Psoas muscle (tissue), 8 donors: Measurements from ENCODE around the gene FTCD. TPM values are rescaled to one million over a fixed set of nuclear protein-coding genes. Genes with fewer than 3 reads are reported as not detected.

Experiments used
- ATAC-seq, 4 donors: fragments of 200-7000 bp; cut with Tn5 transposase; one replicate each; pipeline ENCODE4 v1.9.1; 2020; ENCODE audit warnings: moderate library complexity in 3 of 4, mild to moderate bottlenecking in 2 of 4
- DNase-seq, 2 donors: peaks; one replicate each; pipeline ENCODE4 v3.0.0-alpha.2; 2020
- H3K27ac ChIP-seq: fragments of 200-600 bp; one replicate; pipeline ENCODE4 v1.8.0; 2022
- H3K27me3 ChIP-seq, 3 donors: fragments of 200-600 bp in 1 of 3; one replicate each; pipeline versions ENCODE4 v1.6.1 to v1.8.0; 2013 to 2022; ENCODE audit warnings: low read length in 2 of 3, mild to moderate bottlenecking in 2 of 3, moderate library complexity in 1 of 3; ENCODE audit not compliant: insufficient read depth in 3 of 3
- H3K36me3 ChIP-seq, 2 donors: fragments of 200-600 bp in 1 of 2; one replicate each; pipeline versions ENCODE4 v1.6.1 to v1.8.0; 2013 to 2022; ENCODE audit warnings: low read depth in 1 of 2, mild to moderate bottlenecking in 1 of 2, moderate library complexity in 1 of 2; ENCODE audit not compliant: insufficient read depth in 1 of 2
- H3K4me1 ChIP-seq: fragments of 200-600 bp; one replicate; pipeline ENCODE4 v1.8.0; 2022
- H3K4me3 ChIP-seq: fragments of 200-600 bp; one replicate; pipeline ENCODE4 v1.8.0; 2022; ENCODE audit warnings: mild to moderate bottlenecking
- H3K9me3 ChIP-seq: fragments of 200-600 bp; one replicate; pipeline ENCODE4 v1.8.0; 2022
- WGBS, 3 donors: extraction: QIAGEN DNeasy Blood & Tissue Kit; methylation state at CpG; one replicate each; pipeline versions ENCODE4 v1.1.6 to v1.1.7; 2013; 5-methylcytosine and 5-hydroxymethylcytosine counted together
- intact Hi-C, 2 donors: fragments of 100-400 bp; cut with DNase I; formaldehyde crosslinking; loops; one replicate each; pipeline versions ENCODE4 v1.11.0 to v1.14.2; 2022
- polyA plus RNA-seq, 3 donors: library from polyadenylated mRNA; stranded (reverse); fragments of 200-250 nt; gene quantifications; one replicate each; pipeline ENCODE4 v1.2.3, GENCODE V29; 2013
- total RNA-seq, 4 donors: library from RNA; stranded (reverse); fragmentation: NEBNext Ultra II Directional in 2 of 4; extraction: Animal tissue kit (Norgen Biotek cat#: 25700) in 2 of 4; gene quantifications; one replicate each; pipeline versions ENCODE4 v1.2.1 to v1.2.4, GENCODE V29; 2021 to 2023
- TF ChIP-seq, protein P1 (sequence below): fragments of 200-600 bp; IDR thresholded peaks from one replicate; pipeline ENCODE4 v1.8.0; 2022; ENCODE audit warnings: antibody characterized with exemption
- donor health status: healthy with polysubstance abuse.
- donor health status: DM: no; HTN: no; CAD: no; lungs with moderate emphysema.
- donor health status: Bipolar disorder and iron deficiency.
- donor health status: healthy.
- donor health status: DM: yes; HTN: yes; CAD: no.
- donor health status: DM: no; HTN: no; CAD: no.
- donor health status: DM: no; HTN: no; CAD: no.
- donor health status: DM: yes; HTN: yes; CAD: no.

Gene FTCD
- total and polyA plus RNA-seq, 7 donors: 0.03 to 2.0 (median 0.13) TPM; not detected in 3

DNA sequence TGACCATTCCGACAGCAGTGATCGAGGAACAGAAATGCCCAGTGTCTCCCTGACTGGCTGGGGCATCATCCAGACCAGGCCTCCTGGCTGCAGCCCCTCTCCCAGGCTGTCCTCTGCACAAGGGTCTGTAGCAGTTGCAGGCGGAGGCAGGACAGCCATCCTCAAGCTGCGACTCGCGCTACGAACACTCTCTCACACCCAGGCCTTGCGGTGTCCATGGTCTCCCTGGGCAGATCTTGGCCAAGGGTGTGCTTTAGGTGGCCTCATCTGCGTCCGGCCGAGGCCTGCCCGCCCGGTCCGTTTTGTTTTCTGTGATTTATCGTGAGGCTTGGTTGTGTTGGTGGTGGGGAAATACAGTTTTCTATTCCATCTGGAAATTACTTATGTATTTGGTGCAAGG, 15.7 kb downstream of the FTCD start:
- Histone ChIP-seq H3K27me3 (no peaks in the 10 kb centered on the region), H3K4me3 (no peak overlapping the region), H3K4me1 (no peaks in the 10 kb centered on the region), H3K27ac (no peak overlapping the region), H3K36me3 (no peaks in the 10 kb centered on the region), H3K9me3 (no peaks in the 10 kb centered on the region)
- 91 to 94% (median 92%) methylated on average over 15 of the region's 15 CpGs for WGBS, 3 donors
- DNase-seq: no peak
- intact Hi-C loops: loop anchor here in 1 of 2 donors (5.0 to 10.0 kb wide), 2 partner anchors 88 to 145 kb away; partner anchors contain the start of genes LSS, MCM3AP and YBEY
- ATAC-seq: no peak
- TF ChIP-seq, protein P1, sequence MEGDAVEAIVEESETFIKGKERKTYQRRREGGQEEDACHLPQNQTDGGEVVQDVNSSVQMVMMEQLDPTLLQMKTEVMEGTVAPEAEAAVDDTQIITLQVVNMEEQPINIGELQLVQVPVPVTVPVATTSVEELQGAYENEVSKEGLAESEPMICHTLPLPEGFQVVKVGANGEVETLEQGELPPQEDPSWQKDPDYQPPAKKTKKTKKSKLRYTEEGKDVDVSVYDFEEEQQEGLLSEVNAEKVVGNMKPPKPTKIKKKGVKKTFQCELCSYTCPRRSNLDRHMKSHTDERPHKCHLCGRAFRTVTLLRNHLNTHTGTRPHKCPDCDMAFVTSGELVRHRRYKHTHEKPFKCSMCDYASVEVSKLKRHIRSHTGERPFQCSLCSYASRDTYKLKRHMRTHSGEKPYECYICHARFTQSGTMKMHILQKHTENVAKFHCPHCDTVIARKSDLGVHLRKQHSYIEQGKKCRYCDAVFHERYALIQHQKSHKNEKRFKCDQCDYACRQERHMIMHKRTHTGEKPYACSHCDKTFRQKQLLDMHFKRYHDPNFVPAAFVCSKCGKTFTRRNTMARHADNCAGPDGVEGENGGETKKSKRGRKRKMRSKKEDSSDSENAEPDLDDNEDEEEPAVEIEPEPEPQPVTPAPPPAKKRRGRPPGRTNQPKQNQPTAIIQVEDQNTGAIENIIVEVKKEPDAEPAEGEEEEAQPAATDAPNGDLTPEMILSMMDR: no peak

DNA sequence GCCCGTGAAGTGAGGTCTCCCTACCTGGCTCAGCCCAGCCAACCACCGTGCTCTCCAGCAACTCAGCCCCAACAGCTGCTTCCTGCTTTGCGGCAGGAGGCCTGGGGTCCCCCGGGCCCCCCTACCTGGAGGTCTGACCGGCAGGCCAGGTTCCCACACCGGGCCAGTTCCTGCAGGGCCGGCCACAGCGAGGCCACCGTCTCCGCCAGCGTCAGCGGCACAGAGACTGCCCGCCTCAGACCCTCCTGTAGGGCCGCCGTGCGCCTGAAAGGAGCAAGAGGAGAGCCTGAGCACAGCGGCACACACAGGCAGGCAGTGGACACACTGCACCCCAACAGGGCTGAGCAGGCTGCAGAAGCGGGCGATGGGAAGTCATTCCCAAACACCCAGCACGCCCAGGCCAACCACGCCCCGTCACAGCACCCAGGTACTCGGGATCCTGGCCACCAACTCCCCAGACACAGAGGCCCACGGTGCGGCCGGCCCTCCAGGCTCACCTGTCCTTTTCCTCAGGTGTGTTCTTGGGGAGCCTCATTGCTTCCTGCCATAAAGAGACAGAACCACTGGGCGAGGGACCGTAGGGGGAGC, 16.9 kb downstream of the FTCD start:
- intact Hi-C loops: no loop called here
- Histone ChIP-seq H3K9me3 (no peaks in the 10 kb centered on the region), H3K27ac (no peak overlapping the region), H3K27me3 (no peaks in the 10 kb centered on the region), H3K4me1 (no peaks in the 10 kb centered on the region), H3K4me3 (no peak overlapping the region), H3K36me3 (no peaks in the 10 kb centered on the region)
- whole genome bisulfite sequencing, 3 donors: 81 to 85% (median 84%) methylated on average over 23 to 28 of the region's 28 CpGs
- no peak for ATAC-seq
- TF ChIP-seq, protein P1: no peak
- DNase-seq: no peak

DNA sequence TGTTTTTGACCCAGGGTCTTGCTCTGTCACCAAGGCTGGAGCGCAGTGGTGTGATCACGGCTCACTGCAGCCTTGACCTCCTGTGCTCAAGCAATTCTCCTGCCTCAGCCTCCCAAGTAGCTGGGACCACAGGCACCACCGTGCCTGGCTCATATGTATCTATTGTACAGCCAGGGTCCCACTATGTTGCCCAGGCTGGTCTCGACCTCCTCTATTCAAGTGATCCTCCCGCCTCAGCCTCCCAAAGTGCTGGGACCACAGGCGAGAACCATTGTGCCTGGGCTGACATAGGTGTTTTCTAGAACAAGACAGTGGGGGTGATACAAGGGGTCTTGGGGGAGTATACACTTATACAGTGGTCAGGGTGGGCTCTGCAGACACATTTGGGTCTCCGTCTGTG, 17.5 kb downstream of the FTCD start:
- TF ChIP-seq, protein P1: no peak
- no peak for DNase-seq
- 77 to 92% (median 85%) methylated on average over 7 of the region's 7 CpGs for WGBS, 3 donors
- Histone ChIP-seq H3K27ac (no peak overlapping the region), H3K4me1 (no peaks in the 10 kb centered on the region), H3K36me3 (no peaks in the 10 kb centered on the region), H3K4me3 (no peak overlapping the region), H3K27me3 (no peaks in the 10 kb centered on the region), H3K9me3 (no peaks in the 10 kb centered on the region)
- intact Hi-C loops: no loop called here
- ATAC-seq: no peak

DNA sequence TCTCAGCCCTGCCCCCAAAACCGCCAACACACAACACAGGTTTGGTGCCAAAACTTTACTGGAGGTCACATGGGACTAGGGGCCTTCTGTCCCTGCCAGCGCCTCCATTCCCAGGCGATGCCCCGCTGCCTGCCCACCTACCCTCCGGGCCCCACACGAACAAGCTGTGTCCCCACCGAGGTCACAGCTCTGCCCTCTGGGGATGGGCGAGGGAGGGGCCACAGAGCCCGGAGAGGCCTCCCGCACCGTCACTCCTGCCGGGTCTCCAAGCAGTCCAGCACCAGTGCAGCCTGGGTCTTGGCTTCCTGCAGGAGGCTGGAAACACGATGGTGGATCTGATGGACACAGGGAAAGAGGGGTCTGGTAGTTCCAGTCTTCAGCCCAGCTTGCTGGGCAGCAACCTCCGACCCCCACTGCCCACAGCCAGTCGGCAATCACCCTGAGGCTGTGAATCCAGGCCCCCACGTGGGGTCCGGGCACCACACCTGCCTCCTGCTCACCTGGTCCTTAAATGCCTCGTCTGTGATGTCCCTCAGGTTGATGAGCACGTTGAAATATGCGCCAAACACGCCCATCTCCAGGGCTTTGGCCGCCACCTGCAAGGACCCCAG, 18.5 kb downstream of the FTCD start:
- TF ChIP-seq, protein P1: no peak
- ATAC-seq (no peak), DNase-seq (no peak)
- Histone ChIP-seq H3K27me3 (no peaks in the 10 kb centered on the region), H3K4me3 (no peak overlapping the region), H3K4me1 (no peaks in the 10 kb centered on the region), H3K9me3 (no peaks in the 10 kb centered on the region), H3K36me3 (no peaks in the 10 kb centered on the region), H3K27ac (no peak overlapping the region)
- intact Hi-C loops: no loop called here
- 71 to 75% (median 74%) methylated on average over 22 of the region's 22 CpGs for WGBS, 3 donors
